ENCODE measurements around the gene WDR27. TPM values are rescaled to one million over a fixed set of nuclear protein-coding genes. Genes with fewer than 3 reads are reported as not detected.
"Not testable (repeated sequence)": the region's sequence is repeated elsewhere in the genome, so short reads cannot be mapped to it uniquely, and the experiment has no call there.

WDR27 gene
- total RNA-seq, 5 donors from 2014 or later (not counting 1 experiment from before 2014, with no cell fraction given), result 39.7 to 71.5 (median 52.5) TPM

DNA sequence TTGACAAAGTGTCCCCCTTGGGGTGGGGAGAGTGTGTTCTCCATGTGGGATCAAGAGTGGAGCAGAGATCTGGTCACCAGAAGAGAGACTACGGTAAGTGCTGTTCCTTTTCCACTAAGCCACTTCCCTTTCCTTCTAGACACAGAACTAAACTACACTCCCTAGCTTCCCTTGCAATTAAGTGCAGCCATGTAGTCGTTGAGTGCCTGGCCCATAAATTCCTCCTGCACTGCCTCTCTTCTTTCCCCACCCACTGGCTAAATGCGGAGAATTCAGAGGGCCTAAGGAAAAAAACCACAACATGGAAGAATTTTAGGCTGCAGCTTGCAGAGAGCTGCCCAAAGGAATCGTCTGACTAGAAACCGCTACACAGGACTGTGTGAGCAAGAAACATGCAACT is 1.5 kb downstream of the WDR27 start:
- WGBS (ENCODE audit: insufficient coverage), result 50% methylated on average over 2 of the region's 5 CpGs
- Histone ChIP-seq H3K4me3 (ENCODE audit: control insufficient read depth in 1 of 2, extremely low read depth in 1 of 2, low read length in 1 of 2) (no peak overlapping the region), H3K4me1 (ENCODE audit: control insufficient read depth in 1 of 2, extremely low read depth in 1 of 2, insufficient read depth in 2 of 2, low read length in 2 of 2) (peaks cover 23% of the 10 kb centered on the region in 2 experiments), H3K27me3 (replicated peaks in 1 of 2; ENCODE audit: control insufficient read depth in 2 of 2, extremely low read depth in 1 of 2, insufficient read depth in 2 of 2, low read length in 1 of 2) (no peaks in the 10 kb centered on the region), H3K27ac (ENCODE audit: low read length) (no peak overlapping the region), H3K36me3 (ENCODE audit: control insufficient read depth in 2 of 2, extremely low read depth in 1 of 2, insufficient read depth in 1 of 2, low read length in 1 of 2) (peaks cover 0 to 12% of the 10 kb centered on the region in 2 donors), H3K9me3 (no peaks in the 10 kb centered on the region)
- no peak for ATAC-seq (replicated peaks in 1 of 4)
- H3K27ac Mint-ChIP-seq, result peak overlapping the region in 1 of 2 donors; percentile 36
- no peak for DNase-seq
- H3K4me3 Mint-ChIP-seq, result peak overlapping the region in 2 of 3 donors; percentile 32 to 91
- CTCF ChIA-PET, result interaction anchor here in 1 of 2 donors (0.7 kb wide), 1 partner anchor 31 kb away, joined by 3 read pairs; no protein-coding TSS in a partner anchor
- POLR2A ChIA-PET, result interaction anchor here in 1 of 2 donors (1.0 kb wide), 1 partner anchor 22 kb away, joined by 4 read pairs; no protein-coding TSS in a partner anchor
- peaks cover 45 to 51% (median 46%) of the 10 kb centered on the region in 3 donors for H3K4me1 Mint-ChIP-seq
- peaks cover 0 to 4% (median 4%) of the 10 kb centered on the region in 3 donors for H3K9me3 Mint-ChIP-seq
- H3K27me3 Mint-ChIP-seq, result no peaks in the 10 kb centered on the region
- H3K36me3 Mint-ChIP-seq, result peaks cover 9% of the 10 kb centered on the region

DNA sequence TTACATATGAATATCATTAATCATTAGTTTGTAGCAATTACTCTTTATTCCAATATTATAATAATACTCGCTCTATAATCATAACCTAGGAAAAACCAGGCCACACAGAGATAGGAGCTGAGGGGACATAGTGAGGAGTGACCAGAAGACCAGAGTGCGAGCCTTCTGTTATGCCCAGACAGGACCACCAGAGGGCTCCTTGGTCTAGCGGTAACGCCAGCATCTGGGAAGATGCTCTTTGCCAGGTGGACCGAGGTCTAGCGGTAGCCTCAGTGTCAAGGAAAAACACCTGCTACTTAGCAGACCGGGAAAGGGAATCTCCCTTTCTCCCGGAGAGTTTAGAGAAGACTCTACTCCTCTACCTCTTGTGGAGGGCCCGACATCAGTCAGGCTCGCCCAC is 4.7 kb downstream of the WDR27 start:
- H3K4me3 ChIP-seq (ENCODE audit: control insufficient read depth in 1 of 2, extremely low read depth in 1 of 2, low read length in 1 of 2); H3K4me1 ChIP-seq (ENCODE audit: control insufficient read depth in 1 of 2, extremely low read depth in 1 of 2, insufficient read depth in 2 of 2, low read length in 2 of 2); H3K4me3 Mint-ChIP-seq; H3K9me3 ChIP-seq; H3K27me3 Mint-ChIP-seq; H3K27ac ChIP-seq (ENCODE audit: low read length); H3K27me3 ChIP-seq (replicated peaks in 1 of 2; ENCODE audit: control insufficient read depth in 2 of 2, extremely low read depth in 1 of 2, insufficient read depth in 2 of 2, low read length in 1 of 2); POLR2A ChIA-PET; CTCF ChIA-PET; ATAC-seq (replicated peaks in 1 of 4); H3K36me3 ChIP-seq (ENCODE audit: control insufficient read depth in 2 of 2, extremely low read depth in 1 of 2, insufficient read depth in 1 of 2, low read length in 1 of 2); H3K27ac Mint-ChIP-seq: not testable (repeated sequence)
- peaks cover 25% of the 10 kb centered on the region for H3K36me3 Mint-ChIP-seq
- peaks cover 4 to 11% (median 9%) of the 10 kb centered on the region in 3 donors for H3K9me3 Mint-ChIP-seq
- WGBS (ENCODE audit: insufficient coverage), result 98% methylated on average over 8 of the region's 10 CpGs
- DNase-seq, result peak in 1 of 35 experiments; percentile 10
- peaks cover 21 to 25% (median 24%) of the 10 kb centered on the region in 3 donors for H3K4me1 Mint-ChIP-seq

DNA sequence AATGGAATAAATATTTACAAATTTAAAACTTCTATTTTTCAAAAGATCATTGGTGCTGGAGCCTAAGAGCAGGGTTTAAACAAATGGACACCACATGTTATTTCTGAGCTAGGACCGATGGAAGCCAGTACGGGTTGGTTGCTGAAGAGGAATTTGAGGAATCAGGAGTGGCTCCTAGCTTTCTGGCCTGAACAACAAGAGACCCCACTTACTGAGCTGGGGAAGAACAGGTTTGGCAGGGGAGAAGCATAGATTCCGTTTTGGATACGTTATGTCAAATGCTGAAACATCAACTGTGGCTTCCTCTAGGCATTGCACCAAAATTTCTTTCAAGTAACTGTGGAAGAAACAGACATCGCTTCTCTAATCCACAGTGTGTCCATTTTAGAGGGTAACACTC is 6.7 kb downstream of the WDR27 start:
- CTCF ChIA-PET, result no interaction called here
- Histone ChIP-seq H3K27me3 (replicated peaks in 1 of 2; ENCODE audit: control insufficient read depth in 2 of 2, extremely low read depth in 1 of 2, insufficient read depth in 2 of 2, low read length in 1 of 2) (no peaks in the 10 kb centered on the region), H3K36me3 (ENCODE audit: control insufficient read depth in 2 of 2, extremely low read depth in 1 of 2, insufficient read depth in 1 of 2, low read length in 1 of 2) (no peaks in the 10 kb centered on the region), H3K27ac (ENCODE audit: low read length) (no peak overlapping the region), H3K4me3 (ENCODE audit: control insufficient read depth in 1 of 2, extremely low read depth in 1 of 2, low read length in 1 of 2) (no peak overlapping the region), H3K4me1 (ENCODE audit: control insufficient read depth in 1 of 2, extremely low read depth in 1 of 2, insufficient read depth in 2 of 2, low read length in 2 of 2) (peaks cover under 1 to 1% of the 10 kb centered on the region in 2 experiments), H3K9me3 (no peaks in the 10 kb centered on the region)
- Mint-ChIP-seq H3K4me1 (peaks cover 13 to 21% (median 21%) of the 10 kb centered on the region in 3 donors), H3K9me3 (peaks cover 4 to 11% (median 9%) of the 10 kb centered on the region in 3 donors), H3K27ac (no peak overlapping the region), H3K27me3 (no peaks in the 10 kb centered on the region), H3K36me3 (peaks cover 35% of the 10 kb centered on the region), H3K4me3 (no peak overlapping the region)
- POLR2A ChIA-PET, result no interaction called here
- 97% methylated on average over 4 of the region's 5 CpGs for WGBS (ENCODE audit: insufficient coverage)
- no peak for ATAC-seq (replicated peaks in 1 of 4)
- no peak for DNase-seq

DNA sequence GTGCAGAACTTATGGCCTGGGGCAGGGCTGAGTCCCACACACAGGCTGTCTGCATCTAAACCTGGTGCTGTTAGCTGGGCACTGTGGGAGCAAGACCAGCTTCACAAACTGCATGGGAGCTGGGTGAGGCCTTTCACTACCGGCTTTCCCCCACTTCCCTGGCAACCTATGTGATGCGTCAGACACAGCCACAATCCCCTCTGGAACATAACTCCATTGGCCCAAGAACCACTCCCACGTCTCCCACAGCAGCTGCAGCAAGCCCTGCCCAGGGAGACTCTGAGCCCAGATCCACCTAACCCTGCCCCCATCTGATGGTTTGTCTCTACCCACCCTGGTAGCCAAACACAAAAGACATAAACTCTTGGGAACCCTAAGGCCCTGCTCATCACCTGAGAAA is 9.3 kb downstream of the WDR27 start:
- WGBS (ENCODE audit: insufficient coverage), result 95% methylated on average over 3 of the region's 3 CpGs
- peaks cover 2 to 4% of the 10 kb centered on the region in 2 donors for H3K36me3 ChIP-seq (ENCODE audit: control insufficient read depth in 2 of 2, extremely low read depth in 1 of 2, insufficient read depth in 1 of 2, low read length in 1 of 2)

DNA sequence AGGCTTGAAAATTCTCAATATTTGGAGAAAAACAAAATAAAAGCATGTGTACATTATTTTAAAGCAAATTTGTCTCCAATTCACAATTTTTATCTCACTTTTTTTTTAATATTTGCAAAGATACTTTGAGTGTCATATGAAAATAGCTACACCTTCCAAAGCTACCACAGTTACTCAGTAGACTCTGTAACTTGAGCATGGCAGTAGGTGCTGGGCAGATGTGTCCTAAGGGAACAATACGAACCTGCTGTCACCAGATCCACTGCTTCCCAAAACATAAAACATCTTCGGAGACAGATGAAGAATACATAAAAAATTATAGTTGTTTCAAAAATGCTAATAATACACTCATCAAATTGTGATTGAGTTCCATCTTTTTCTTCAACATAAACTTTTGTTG is 10.6 kb downstream of the WDR27 start:
- Mint-ChIP-seq H3K4me1 (peaks cover 0 to 6% (median 6%) of the 10 kb centered on the region in 3 donors), H3K27me3 (no peaks in the 10 kb centered on the region), H3K27ac (no peak overlapping the region), H3K9me3 (peaks cover 9 to 23% (median 10%) of the 10 kb centered on the region in 3 donors), H3K36me3 (peaks cover 67% of the 10 kb centered on the region), H3K4me3 (no peak overlapping the region)
- Histone ChIP-seq H3K4me1 (ENCODE audit: control insufficient read depth in 1 of 2, extremely low read depth in 1 of 2, insufficient read depth in 2 of 2, low read length in 2 of 2) (no peaks in the 10 kb centered on the region), H3K27ac (ENCODE audit: low read length) (no peak overlapping the region), H3K36me3 (ENCODE audit: control insufficient read depth in 2 of 2, extremely low read depth in 1 of 2, insufficient read depth in 1 of 2, low read length in 1 of 2) (peaks cover 4 to 8% of the 10 kb centered on the region in 2 donors), H3K9me3 (no peaks in the 10 kb centered on the region), H3K27me3 (replicated peaks in 1 of 2; ENCODE audit: control insufficient read depth in 2 of 2, extremely low read depth in 1 of 2, insufficient read depth in 2 of 2, low read length in 1 of 2) (no peaks in the 10 kb centered on the region), H3K4me3 (ENCODE audit: control insufficient read depth in 1 of 2, extremely low read depth in 1 of 2, low read length in 1 of 2) (no peak overlapping the region)
- ATAC-seq (replicated peaks in 1 of 4) (no peak), DNase-seq (no peak)
- CTCF ChIA-PET, result no interaction called here
- WGBS (ENCODE audit: insufficient coverage), result no CpG with 5 or more reads among the region's 2 CpGs
- POLR2A ChIA-PET, result interaction anchor here in 1 of 2 donors (0.7 kb wide), 1 partner anchor 31 kb away, joined by 4 read pairs; no protein-coding TSS in a partner anchor

More for the DNA sequence above, 9.3 kb downstream of the WDR27 start:
- ChIA-PET POLR2A (no interaction called here), CTCF (no interaction called here)
- H3K27me3 ChIP-seq (replicated peaks in 1 of 2; ENCODE audit: control insufficient read depth in 2 of 2, extremely low read depth in 1 of 2, insufficient read depth in 2 of 2, low read length in 1 of 2), result no peaks in the 10 kb centered on the region
- Mint-ChIP-seq H3K4me1 (peaks cover 0 to 6% (median 6%) of the 10 kb centered on the region in 3 donors), H3K4me3 (no peak overlapping the region), H3K36me3 (peaks cover 55% of the 10 kb centered on the region), H3K27ac (no peak overlapping the region), H3K9me3 (peaks cover 4 to 14% (median 9%) of the 10 kb centered on the region in 3 donors), H3K27me3 (no peaks in the 10 kb centered on the region)
- ATAC-seq (replicated peaks in 1 of 4) (no peak), DNase-seq (no peak)
- no peaks in the 10 kb centered on the region for H3K4me1 ChIP-seq (ENCODE audit: control insufficient read depth in 1 of 2, extremely low read depth in 1 of 2, insufficient read depth in 2 of 2, low read length in 2 of 2)
- no peaks in the 10 kb centered on the region for H3K9me3 ChIP-seq
- H3K27ac ChIP-seq (ENCODE audit: low read length), result no peak overlapping the region
- no peak overlapping the region for H3K4me3 ChIP-seq (ENCODE audit: control insufficient read depth in 1 of 2, extremely low read depth in 1 of 2, low read length in 1 of 2)

DNA sequence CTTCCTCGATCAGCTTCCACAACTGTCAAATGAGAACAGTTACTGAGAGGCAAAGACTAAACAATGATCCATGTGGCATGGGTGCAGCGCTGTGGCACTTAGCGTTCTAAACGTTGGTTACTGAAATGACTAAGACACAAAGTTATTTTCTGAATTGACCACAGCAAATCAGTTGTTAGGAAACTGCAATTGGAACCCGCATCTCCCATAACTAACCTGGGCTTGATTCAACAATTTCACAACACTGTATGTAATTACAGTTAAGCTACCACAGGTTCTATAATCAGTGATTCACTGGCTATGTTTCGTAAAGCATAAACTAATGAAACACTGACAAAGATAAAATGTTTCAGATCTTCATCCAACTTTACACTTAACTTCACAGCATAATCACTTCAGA is 12.5 kb downstream of the WDR27 start:
- Mint-ChIP-seq H3K27me3 (no peaks in the 10 kb centered on the region), H3K27ac (no peak overlapping the region), H3K4me1 (peaks cover 0 to 6% (median 6%) of the 10 kb centered on the region in 3 donors), H3K4me3 (no peak overlapping the region), H3K9me3 (peaks cover 15 to 38% (median 16%) of the 10 kb centered on the region in 3 donors), H3K36me3 (peaks cover 71% of the 10 kb centered on the region)
- 79% methylated on average over 6 of the region's 6 CpGs for whole genome bisulfite sequencing (ENCODE audit: insufficient coverage)
- H3K27me3 ChIP-seq (replicated peaks in 1 of 2; ENCODE audit: control insufficient read depth in 2 of 2, extremely low read depth in 1 of 2, insufficient read depth in 2 of 2, low read length in 1 of 2), result no peaks in the 10 kb centered on the region
- no peak overlapping the region for H3K4me3 ChIP-seq (ENCODE audit: control insufficient read depth in 1 of 2, extremely low read depth in 1 of 2, low read length in 1 of 2)
- peaks cover 4% of the 10 kb centered on the region for H3K9me3 ChIP-seq
- peaks cover 4 to 8% of the 10 kb centered on the region in 2 donors for H3K36me3 ChIP-seq (ENCODE audit: control insufficient read depth in 2 of 2, extremely low read depth in 1 of 2, insufficient read depth in 1 of 2, low read length in 1 of 2)
- CTCF ChIA-PET, result no interaction called here
- H3K27ac ChIP-seq (ENCODE audit: low read length), result no peak overlapping the region
- H3K4me1 ChIP-seq (ENCODE audit: control insufficient read depth in 1 of 2, extremely low read depth in 1 of 2, insufficient read depth in 2 of 2, low read length in 2 of 2), result no peaks in the 10 kb centered on the region
- no peak for ATAC-seq (replicated peaks in 1 of 4)
- POLR2A ChIA-PET, result no interaction called here
- no peak for DNase-seq
